OCI-LY1 (cell line): ENCODE data around the gene SLC49A3.

Experiments used
- EZH2 ChIP-seq: fragments of 200-600 bp; sonication (generic), shearing (Covaris generic); IDR thresholded peaks from 2 replicates; pipeline ENCODE4 v1.8.0; 2017; ENCODE audit warnings: borderline replicate concordance, mixed run types, mild to moderate bottlenecking, antibody characterized with exemption, low read length, moderate library complexity, mixed read lengths
- TF ChIP-seq, protein P1 (sequence below): fragments of 200-600 bp; sonication (generic), shearing (Covaris generic); IDR thresholded peaks from 2 replicates; pipeline ENCODE4 v1.5.1; 2017; ENCODE audit warnings: mild to moderate bottlenecking, antibody characterized with exemption, low read length, moderate library complexity, mixed read lengths

- TF ChIP-seq, protein P1, sequence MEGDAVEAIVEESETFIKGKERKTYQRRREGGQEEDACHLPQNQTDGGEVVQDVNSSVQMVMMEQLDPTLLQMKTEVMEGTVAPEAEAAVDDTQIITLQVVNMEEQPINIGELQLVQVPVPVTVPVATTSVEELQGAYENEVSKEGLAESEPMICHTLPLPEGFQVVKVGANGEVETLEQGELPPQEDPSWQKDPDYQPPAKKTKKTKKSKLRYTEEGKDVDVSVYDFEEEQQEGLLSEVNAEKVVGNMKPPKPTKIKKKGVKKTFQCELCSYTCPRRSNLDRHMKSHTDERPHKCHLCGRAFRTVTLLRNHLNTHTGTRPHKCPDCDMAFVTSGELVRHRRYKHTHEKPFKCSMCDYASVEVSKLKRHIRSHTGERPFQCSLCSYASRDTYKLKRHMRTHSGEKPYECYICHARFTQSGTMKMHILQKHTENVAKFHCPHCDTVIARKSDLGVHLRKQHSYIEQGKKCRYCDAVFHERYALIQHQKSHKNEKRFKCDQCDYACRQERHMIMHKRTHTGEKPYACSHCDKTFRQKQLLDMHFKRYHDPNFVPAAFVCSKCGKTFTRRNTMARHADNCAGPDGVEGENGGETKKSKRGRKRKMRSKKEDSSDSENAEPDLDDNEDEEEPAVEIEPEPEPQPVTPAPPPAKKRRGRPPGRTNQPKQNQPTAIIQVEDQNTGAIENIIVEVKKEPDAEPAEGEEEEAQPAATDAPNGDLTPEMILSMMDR, result no peak
- TF ChIP-seq EZH2, result no peak
Observed at GRCh38 chr4:655464-656151, 33.3 kb downstream of the SLC49A3 start.
